Measurements from ENCODE around the gene COL23A1. TPM values are rescaled to one million over a fixed set of nuclear protein-coding genes. Genes with fewer than 3 reads are reported as not detected.

Gene COL23A1
- total RNA-seq, 1 donor from 2014 or later: not detected

GRCh38 chr5:178279723-178280438 lies 310.3 kb downstream of the COL23A1 start:
- H3K9me3 Mint-ChIP-seq: peaks cover 12% of the 10 kb centered on the region
- H3K36me3 Mint-ChIP-seq (ENCODE audit: low read depth): no peaks in the 10 kb centered on the region
- no peak overlapping the region for H3K27ac Mint-ChIP-seq
- peak; percentile 34 for DNase-seq (ENCODE audit: low spot score)
- H3K27me3 Mint-ChIP-seq (ENCODE audit: low read depth): peaks cover 2% of the 10 kb centered on the region
- peaks cover 2% of the 10 kb centered on the region for H3K4me1 Mint-ChIP-seq (ENCODE audit: low read depth)
- no peak overlapping the region for H3K4me3 Mint-ChIP-seq (ENCODE audit: low read depth)
- intact Hi-C loops (cut with micrococcal nuclease): loop anchor here (5.0 kb wide), 1 partner anchor 272 kb away; no protein-coding TSS in a partner anchor

GRCh38 chr5:178279026-178279722 lies 311.0 kb downstream of the COL23A1 start:
- no peak overlapping the region for H3K4me3 Mint-ChIP-seq (ENCODE audit: low read depth)

GRCh38 chr5:178278358-178279023 lies 311.7 kb downstream of the COL23A1 start:
- Mint-ChIP-seq H3K36me3 (ENCODE audit: low read depth) (no peaks in the 10 kb centered on the region), H3K4me1 (ENCODE audit: low read depth) (peaks cover 2% of the 10 kb centered on the region), H3K9me3 (peaks cover 5% of the 10 kb centered on the region), H3K27me3 (ENCODE audit: low read depth) (peaks cover 2% of the 10 kb centered on the region), H3K27ac (no peak overlapping the region), H3K4me3 (ENCODE audit: low read depth) (no peak overlapping the region)
- intact Hi-C loops (cut with micrococcal nuclease): no loop called here
- DNase-seq (ENCODE audit: low spot score): no peak

More at GRCh38 chr5:178279026-178279722, 311.0 kb downstream of the COL23A1 start:
- H3K36me3 Mint-ChIP-seq (ENCODE audit: low read depth): no peaks in the 10 kb centered on the region
- no peak overlapping the region for H3K27ac Mint-ChIP-seq
- peaks cover 11% of the 10 kb centered on the region for H3K9me3 Mint-ChIP-seq
- no peak for DNase-seq (ENCODE audit: low spot score)
- H3K27me3 Mint-ChIP-seq (ENCODE audit: low read depth): peaks cover 2% of the 10 kb centered on the region
- intact Hi-C loops (cut with micrococcal nuclease): no loop called here
- peaks cover 2% of the 10 kb centered on the region for H3K4me1 Mint-ChIP-seq (ENCODE audit: low read depth)

DNA sequence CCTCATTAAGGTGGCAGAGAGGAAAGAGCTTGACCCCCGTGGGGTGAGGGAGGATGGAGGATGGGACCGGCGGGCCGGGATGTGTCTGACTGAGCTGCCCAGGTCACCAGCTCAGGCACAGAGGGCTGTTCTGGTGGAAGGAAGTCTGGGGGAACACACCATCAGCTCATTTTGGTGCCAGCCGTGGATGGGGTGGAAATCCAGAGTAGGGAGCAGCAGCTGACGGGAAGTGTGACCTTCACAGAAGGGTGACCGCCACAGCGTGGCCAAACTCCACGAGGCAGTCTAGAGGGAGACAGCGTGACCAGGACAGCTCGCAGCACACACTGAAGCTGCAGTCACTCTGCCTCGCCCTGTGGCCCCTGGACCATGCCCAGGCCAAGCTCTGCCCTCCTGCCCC lies 312.3 kb downstream of the COL23A1 start:
- Mint-ChIP-seq H3K9me3 (no peaks in the 10 kb centered on the region), H3K4me1 (ENCODE audit: low read depth) (peaks cover 2% of the 10 kb centered on the region), H3K27me3 (ENCODE audit: low read depth) (peaks cover 2% of the 10 kb centered on the region), H3K27ac (no peak overlapping the region), H3K4me3 (ENCODE audit: low read depth) (no peak overlapping the region), H3K36me3 (ENCODE audit: low read depth) (no peaks in the 10 kb centered on the region)
- no peak for DNase-seq (ENCODE audit: low spot score)
- intact Hi-C loops (cut with micrococcal nuclease): no loop called here

- intact Hi-C loops (cut with micrococcal nuclease): no loop called here
- peaks cover 2% of the 10 kb centered on the region for H3K27me3 Mint-ChIP-seq (ENCODE audit: low read depth)
- no peak for DNase-seq (ENCODE audit: low spot score)
Observed at GRCh38 chr5:178277346-178277745, 312.8 kb downstream of the COL23A1 start.

GRCh38 chr5:178274781-178275537 lies 315.2 kb downstream of the COL23A1 start:
- Mint-ChIP-seq H3K27ac (no peak overlapping the region), H3K36me3 (ENCODE audit: low read depth) (no peaks in the 10 kb centered on the region), H3K9me3 (no peaks in the 10 kb centered on the region), H3K4me3 (ENCODE audit: low read depth) (no peak overlapping the region), H3K4me1 (ENCODE audit: low read depth) (peaks cover 2% of the 10 kb centered on the region), H3K27me3 (ENCODE audit: low read depth) (peaks cover 2% of the 10 kb centered on the region)
- intact Hi-C loops (cut with micrococcal nuclease): no loop called here
- DNase-seq (ENCODE audit: low spot score): no peak

More at GRCh38 chr5:178277346-178277745, 312.8 kb downstream of the COL23A1 start:
- H3K27ac Mint-ChIP-seq: no peak overlapping the region
- H3K9me3 Mint-ChIP-seq: no peaks in the 10 kb centered on the region
- H3K4me3 Mint-ChIP-seq (ENCODE audit: low read depth): no peak overlapping the region
- no peaks in the 10 kb centered on the region for H3K36me3 Mint-ChIP-seq (ENCODE audit: low read depth)
- peaks cover 2% of the 10 kb centered on the region for H3K4me1 Mint-ChIP-seq (ENCODE audit: low read depth)

DNA sequence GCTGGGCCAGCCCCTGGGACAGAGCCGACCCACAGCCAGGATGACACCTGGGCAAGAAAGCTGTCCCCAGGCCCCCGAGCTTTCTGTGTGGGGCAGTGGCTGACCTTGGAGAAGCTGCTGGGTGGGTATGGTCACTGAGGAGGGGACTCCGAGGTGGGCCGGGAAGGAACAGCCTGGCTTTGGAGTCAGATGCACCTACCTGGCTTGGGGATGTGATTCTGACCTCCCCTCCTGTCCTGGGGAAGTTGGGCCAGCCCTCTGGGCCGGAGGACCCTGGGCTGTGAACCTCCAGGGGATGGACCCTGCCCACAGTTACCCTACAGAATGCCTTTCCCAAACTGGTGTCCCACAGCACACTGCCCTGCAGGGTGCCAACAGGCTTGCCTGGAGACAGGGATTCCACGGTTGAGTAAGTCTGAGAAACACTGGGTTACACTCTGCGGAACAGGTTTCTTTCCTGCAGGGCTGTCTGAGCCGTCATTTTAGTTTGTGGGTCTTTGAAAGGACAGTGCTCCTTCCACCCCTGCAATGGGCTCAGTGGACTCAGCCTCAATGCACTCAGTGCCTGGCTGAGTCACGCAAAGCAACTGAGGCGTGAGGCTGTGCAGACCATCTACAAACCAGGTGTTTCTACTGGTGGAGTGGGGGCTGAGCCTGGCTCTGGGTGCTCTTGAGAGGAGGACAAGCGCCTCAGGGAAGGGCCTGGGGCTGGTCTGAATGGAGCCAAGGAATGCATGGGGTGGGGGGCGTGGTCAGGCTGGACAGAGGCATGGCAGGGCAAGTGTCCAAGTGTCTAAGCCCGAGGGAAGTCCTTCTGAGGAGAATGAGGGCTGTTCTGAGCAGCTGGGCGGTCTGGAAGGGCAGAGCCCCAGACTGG lies 316.3 kb downstream of the COL23A1 start:
- no peak overlapping the region for H3K4me3 Mint-ChIP-seq (ENCODE audit: low read depth)
- H3K27me3 Mint-ChIP-seq (ENCODE audit: low read depth): peaks cover 2% of the 10 kb centered on the region
- no peaks in the 10 kb centered on the region for H3K36me3 Mint-ChIP-seq (ENCODE audit: low read depth)

GRCh38 chr5:178273041-178273440 lies 317.2 kb downstream of the COL23A1 start:
- intact Hi-C loops (cut with micrococcal nuclease): no loop called here
- no peak for DNase-seq (ENCODE audit: low spot score)
- Mint-ChIP-seq H3K4me3 (ENCODE audit: low read depth) (no peak overlapping the region), H3K9me3 (no peaks in the 10 kb centered on the region), H3K4me1 (ENCODE audit: low read depth) (no peaks in the 10 kb centered on the region), H3K36me3 (ENCODE audit: low read depth) (no peaks in the 10 kb centered on the region), H3K27ac (no peak overlapping the region), H3K27me3 (ENCODE audit: low read depth) (peaks cover 2% of the 10 kb centered on the region)

More for the DNA sequence above, 316.3 kb downstream of the COL23A1 start:
- intact Hi-C loops (cut with micrococcal nuclease): no loop called here
- DNase-seq (ENCODE audit: low spot score): no peak
- no peaks in the 10 kb centered on the region for H3K4me1 Mint-ChIP-seq (ENCODE audit: low read depth)
- H3K27ac Mint-ChIP-seq: no peak overlapping the region
- H3K9me3 Mint-ChIP-seq: no peaks in the 10 kb centered on the region

DNA sequence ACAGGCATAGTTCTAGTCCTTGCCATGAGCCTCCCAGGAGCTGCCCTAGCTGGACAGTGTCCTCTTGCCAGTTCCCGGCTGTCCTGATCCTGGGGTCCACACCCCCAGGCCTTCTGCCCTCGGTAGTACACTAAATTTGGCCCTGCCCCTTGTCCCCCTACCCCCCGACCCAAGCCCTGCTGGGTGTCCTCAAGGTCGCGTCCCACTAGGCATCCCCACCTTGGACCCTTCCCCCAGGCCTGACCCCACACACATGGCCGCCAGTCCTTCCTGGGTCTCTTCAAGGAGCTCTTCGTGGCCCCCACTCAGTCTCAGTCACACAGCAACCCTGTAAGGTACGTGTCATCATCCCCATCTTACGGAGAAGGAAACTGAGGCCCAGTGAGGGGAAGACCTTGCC lies 317.6 kb downstream of the COL23A1 start:
- Mint-ChIP-seq H3K4me3 (ENCODE audit: low read depth) (no peak overlapping the region), H3K27ac (no peak overlapping the region), H3K36me3 (ENCODE audit: low read depth) (no peaks in the 10 kb centered on the region), H3K9me3 (no peaks in the 10 kb centered on the region), H3K27me3 (ENCODE audit: low read depth) (peaks cover 1% of the 10 kb centered on the region), H3K4me1 (ENCODE audit: low read depth) (no peaks in the 10 kb centered on the region)
- intact Hi-C loops (cut with micrococcal nuclease): no loop called here
- no peak for DNase-seq (ENCODE audit: low spot score)

DNA sequence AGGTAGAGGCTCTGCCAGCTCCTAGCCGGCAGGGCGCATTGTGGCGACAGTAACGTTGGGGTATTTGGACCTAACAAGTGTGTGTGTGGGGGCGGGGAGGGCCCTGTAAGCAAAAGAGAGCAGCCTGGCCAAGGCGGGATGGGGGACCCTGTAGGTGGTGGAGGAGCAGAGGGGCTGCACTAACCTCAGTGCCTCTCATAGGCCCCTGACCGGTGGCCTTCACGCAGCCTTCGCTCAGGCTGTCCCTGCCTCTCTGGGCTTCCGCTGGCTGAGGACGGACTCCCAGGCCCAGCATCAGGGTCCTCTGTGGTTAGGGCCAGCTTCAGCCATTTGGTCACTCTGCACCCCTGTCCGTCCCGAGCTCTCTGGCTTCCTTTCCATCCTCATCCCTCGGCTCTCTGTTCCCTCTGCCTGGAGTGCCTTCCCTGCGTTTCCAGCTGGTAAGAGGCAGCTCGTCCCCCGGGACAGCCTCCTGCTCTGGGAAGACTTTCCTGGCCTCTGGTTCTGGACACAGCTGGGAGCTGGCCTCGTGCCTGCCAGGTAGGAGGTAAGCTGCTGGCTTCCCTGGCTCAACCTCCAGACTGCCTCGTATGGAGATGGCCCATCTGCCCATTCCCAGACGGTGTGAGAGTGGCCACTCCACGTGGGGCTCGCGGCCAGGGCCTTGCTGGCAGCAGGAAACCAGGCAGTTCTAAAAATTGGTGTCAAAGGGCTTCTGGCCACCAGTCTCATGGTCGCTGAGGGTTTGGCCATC lies 318.3 kb downstream of the COL23A1 start:
- H3K36me3 Mint-ChIP-seq (ENCODE audit: low read depth): no peaks in the 10 kb centered on the region
- intact Hi-C loops (cut with micrococcal nuclease): no loop called here
- no peaks in the 10 kb centered on the region for H3K9me3 Mint-ChIP-seq
- H3K27ac Mint-ChIP-seq: no peak overlapping the region
- H3K4me3 Mint-ChIP-seq (ENCODE audit: low read depth): no peak overlapping the region
- no peaks in the 10 kb centered on the region for H3K27me3 Mint-ChIP-seq (ENCODE audit: low read depth)
- H3K4me1 Mint-ChIP-seq (ENCODE audit: low read depth): no peaks in the 10 kb centered on the region
- DNase-seq (ENCODE audit: low spot score): no peak

GRCh38 chr5:178271231-178271630 lies 319.0 kb downstream of the COL23A1 start:
- no peaks in the 10 kb centered on the region for H3K36me3 Mint-ChIP-seq (ENCODE audit: low read depth)
- no peaks in the 10 kb centered on the region for H3K9me3 Mint-ChIP-seq
- H3K4me3 Mint-ChIP-seq (ENCODE audit: low read depth): no peak overlapping the region
- DNase-seq (ENCODE audit: low spot score): no peak
- intact Hi-C loops (cut with micrococcal nuclease): no loop called here
- H3K4me1 Mint-ChIP-seq (ENCODE audit: low read depth): no peaks in the 10 kb centered on the region
- no peak overlapping the region for H3K27ac Mint-ChIP-seq
- H3K27me3 Mint-ChIP-seq (ENCODE audit: low read depth): no peaks in the 10 kb centered on the region
